H1 (cell line): ENCODE measurements around the gene CTSH. TPM values are rescaled to one million over a fixed set of nuclear protein-coding genes. Genes with fewer than 3 reads are reported as not detected.

ENCODE experiments used
- CTCF ChIA-PET: fragments of 300-600 bp; sonication (Branson Sonifier 250); formaldehyde crosslinking; loops from one replicate; lab custom pipeline; 2021; ENCODE audit not compliant: partially characterized antibody; lab: Charles Lee
- POLR2A ChIA-PET: fragments of 300-600 bp; sonication (Branson Sonifier 250); formaldehyde crosslinking; loops from one replicate; lab custom pipeline; 2021; ENCODE audit warnings: inconsistent platforms; ENCODE audit not compliant: partially characterized antibody; lab: Charles Lee
- DNase-seq, 2 experiments: peaks; one replicate each; pipeline versions ENCODE4 v3.0.0 to v3.0.0-alpha.2; 2010 to 2022; ENCODE audit warnings: low spot score in 2 of 2, low read depth in 1 of 2, mixed read lengths in 1 of 2
- FAIRE-seq: peaks from 2 replicates; lab custom pipeline; 2011; peaks lifted over from hg19 to GRCh38; lab: Jason Lieb, UNC
- H2AFZ ChIP-seq: 2 replicates; pipeline ENCODE4 v1.8.1; 2012; ENCODE audit warnings: low read length, inconsistent platforms
- H2AK5ac ChIP-seq: 2 replicates; pipeline ENCODE4 v1.6.1; 2013; ENCODE audit warnings: low read depth, low read length
- H2BK120ac ChIP-seq: replicated peaks from 2 replicates; pipeline ENCODE3; 2013; ENCODE audit warnings: low read depth, low read length, inconsistent platforms
- H2BK12ac ChIP-seq: 2 replicates; pipeline ENCODE4 v1.6.1; 2013; ENCODE audit warnings: low read depth, low read length
- H2BK15ac ChIP-seq: 2 replicates; pipeline ENCODE4 v1.6.1; 2013; ENCODE audit warnings: low read length
- H2BK20ac ChIP-seq: 2 replicates; pipeline ENCODE4 v1.6.1; 2013; ENCODE audit warnings: low read length
- H2BK5ac ChIP-seq: 2 replicates; pipeline ENCODE4 v1.6.1; 2013; ENCODE audit warnings: low read depth, low read length
- H3K14ac ChIP-seq: 2 replicates; pipeline ENCODE4 v1.6.1; 2013; ENCODE audit warnings: inconsistent platforms; ENCODE audit not compliant: insufficient read length
- H3K18ac ChIP-seq: 2 replicates; pipeline ENCODE4 v1.6.1; 2013; ENCODE audit warnings: low read length; ENCODE audit errors: extremely low read depth
- H3K23ac ChIP-seq: 2 replicates; pipeline ENCODE4 v1.6.1; 2013; ENCODE audit warnings: inconsistent platforms; ENCODE audit not compliant: insufficient read length
- H3K23me2 ChIP-seq: 2 replicates; pipeline ENCODE4 v1.6.1; 2013; ENCODE audit warnings: low read depth, low read length
- H3K27ac ChIP-seq: 2 replicates; pipeline ENCODE4 v1.6.1; 2011; ENCODE audit warnings: low read depth, low read length, inconsistent platforms
- H3K27me3 ChIP-seq, 4 experiments: replicated peaks in 1 of 4; 1 replicate in 1 of 4; 2 replicates in 3 of 4; pipeline versions ENCODE4 v1.6.1 to v1.8.1; 2011 to 2013; ENCODE audit warnings: low read length in 3 of 4, mild to moderate bottlenecking in 3 of 4, inconsistent platforms in 2 of 4, mixed read lengths in 2 of 4, moderate library complexity in 1 of 4; ENCODE audit not compliant: control insufficient read depth in 3 of 4, insufficient read depth in 3 of 4; ENCODE audit errors: extremely low read depth in 1 of 4
- H3K36me3 ChIP-seq, 4 experiments: 2 replicates each; pipeline versions ENCODE4 v1.6.1 to v1.8.1; 2011 to 2013; ENCODE audit warnings: mild to moderate bottlenecking in 4 of 4, low read length in 3 of 4, moderate library complexity in 2 of 4, control low read depth in 1 of 4, inconsistent platforms in 1 of 4; ENCODE audit not compliant: insufficient read depth in 4 of 4, control insufficient read depth in 2 of 4
- H3K4ac ChIP-seq: replicated peaks from 2 replicates; pipeline ENCODE3; 2013; ENCODE audit warnings: low read length, low read depth, mixed read lengths, inconsistent platforms; ENCODE audit not compliant: insufficient read length
- H3K4me1 ChIP-seq, 4 experiments: replicated peaks in 1 of 4; 1 replicate in 1 of 4; 2 replicates in 3 of 4; pipeline versions ENCODE4 v1.6.1 to v1.8.1; 2011 to 2013; ENCODE audit warnings: low read length in 3 of 4, inconsistent platforms in 2 of 4, mixed read lengths in 1 of 4; ENCODE audit not compliant: insufficient read depth in 4 of 4, control insufficient read depth in 3 of 4
- H3K4me2 ChIP-seq, 2 experiments: 2 replicates each; pipeline versions ENCODE4 v1.6.1 to v1.8.1; 2011 to 2013; ENCODE audit warnings: low read depth in 2 of 2, low read length in 2 of 2, control low read depth in 1 of 2, inconsistent platforms in 1 of 2, mild to moderate bottlenecking in 1 of 2; ENCODE audit not compliant: insufficient read depth in 1 of 2
- H3K4me3 ChIP-seq, 4 experiments: fragments of 200-600, 300-600 bp in 1 of 4; sonication (generic), shearing (Covaris generic), sonication (Bioruptor Twin) in 1 of 4; 2 replicates each; pipeline versions ENCODE4 v1.5.1 to v1.8.1; 2011 to 2016; ENCODE audit warnings: low read length in 4 of 4, low read depth in 3 of 4, control low read depth in 2 of 4, inconsistent platforms in 2 of 4, mild to moderate bottlenecking in 2 of 4, mixed read lengths in 1 of 4, moderate library complexity in 1 of 4; ENCODE audit not compliant: insufficient read depth in 2 of 4; ENCODE audit errors: extremely low read depth in 1 of 4
- H3K56ac ChIP-seq: replicated peaks from 2 replicates; pipeline ENCODE3; 2013; ENCODE audit warnings: low read depth, mild to moderate bottlenecking, mixed read lengths, low read length, inconsistent platforms; ENCODE audit not compliant: insufficient read length
- H3K79me1 ChIP-seq: 2 replicates; pipeline ENCODE4 v1.6.1; 2013; ENCODE audit warnings: low read depth, low read length, control low read depth
- H3K79me2 ChIP-seq, 2 experiments: 2 replicates each; pipeline versions ENCODE4 v1.6.1 to v1.8.1; 2012 to 2013; ENCODE audit warnings: low read length in 2 of 2, mild to moderate bottlenecking in 2 of 2, inconsistent platforms in 1 of 2; ENCODE audit not compliant: insufficient read depth in 2 of 2, control insufficient read depth in 1 of 2
- H3K9ac ChIP-seq, 4 experiments: replicated peaks in 1 of 4; 1 replicate in 1 of 4; 2 replicates in 3 of 4; pipeline versions ENCODE4 v1.6.1 to v1.8.1; 2011 to 2013; ENCODE audit warnings: low read depth in 3 of 4, low read length in 3 of 4, control low read depth in 2 of 4, mild to moderate bottlenecking in 2 of 4, moderate library complexity in 2 of 4, inconsistent platforms in 1 of 4; ENCODE audit errors: extremely low read depth in 1 of 4
- H3K9me3 ChIP-seq, 2 experiments: 2 replicates each; pipeline versions ENCODE4 v1.6.1 to v1.8.1; 2012 to 2013; ENCODE audit warnings: mild to moderate bottlenecking in 2 of 2, moderate library complexity in 2 of 2, control low read depth in 1 of 2, inconsistent platforms in 1 of 2, low read depth in 1 of 2, low read length in 1 of 2, mixed read lengths in 1 of 2; ENCODE audit not compliant: insufficient read depth in 2 of 2
- H4K20me1 ChIP-seq, 2 experiments: replicated peaks in 1 of 2; 2 replicates each; pipeline versions ENCODE3 to v1.8.1; 2011 to 2013; ENCODE audit warnings: inconsistent platforms in 2 of 2, low read length in 2 of 2, mild to moderate bottlenecking in 1 of 2; ENCODE audit not compliant: insufficient read depth in 2 of 2, control insufficient read depth in 1 of 2
- H4K5ac ChIP-seq: 2 replicates; pipeline ENCODE4 v1.6.1; 2013; ENCODE audit warnings: low read length, low read depth, mixed read lengths, inconsistent platforms; ENCODE audit not compliant: insufficient read length
- H4K8ac ChIP-seq: 2 replicates; pipeline ENCODE4 v1.8.0; 2013; ENCODE audit warnings: mild to moderate bottlenecking, moderate library complexity, low read length, inconsistent platforms; ENCODE audit not compliant: insufficient read depth; ENCODE audit errors: extremely low read depth
- H4K91ac ChIP-seq: replicated peaks from 2 replicates; pipeline ENCODE3; 2013; ENCODE audit warnings: low read length, mixed read lengths, inconsistent platforms; ENCODE audit not compliant: insufficient read length
- CEBPB ChIP-seq: IDR thresholded peaks from 2 replicates; pipeline ENCODE4 v1.6.1; 2012; ENCODE audit warnings: low read depth, low read length
- E2F6 ChIP-seq: IDR thresholded peaks from 2 replicates; pipeline ENCODE4 v1.6.1; 2012; ENCODE audit warnings: inconsistent platforms
- EP300 ChIP-seq, 2 experiments: IDR thresholded peaks; 1 replicate in 1 of 2; 2 replicates in 1 of 2; pipeline ENCODE4 v1.6.1; 2011 to 2012; ENCODE audit warnings: low read depth in 2 of 2, low read length in 2 of 2, mild to moderate bottlenecking in 2 of 2, borderline replicate concordance in 1 of 2, inconsistent platforms in 1 of 2, moderate library complexity in 1 of 2
- FOSL1 ChIP-seq: IDR thresholded peaks from 2 replicates; pipeline ENCODE4 v1.6.1; 2011; ENCODE audit warnings: mild to moderate bottlenecking, low read depth, low read length, moderate library complexity; ENCODE audit not compliant: insufficient read depth
- KDM1A ChIP-seq: fragments of 200-600, 300-600 bp; sonication (generic); IDR thresholded peaks from 2 replicates; pipeline ENCODE4 v1.7.1; 2016; ENCODE audit warnings: mild to moderate bottlenecking, low read length, borderline replicate concordance
- PHF8 ChIP-seq: fragments of 200-600 bp; sonication (generic); conservative IDR thresholded peaks from 2 replicates; pipeline ENCODE4 v1.7.1; 2012; ENCODE audit warnings: low read depth, mild to moderate bottlenecking, inconsistent platforms, low read length, moderate library complexity
- POLR2A ChIP-seq, 2 experiments: IDR thresholded peaks; 1 replicate in 1 of 2; 2 replicates in 1 of 2; pipeline ENCODE4 v1.6.1; 2011; ENCODE audit warnings: low read depth in 2 of 2, low read length in 2 of 2, mild to moderate bottlenecking in 2 of 2; ENCODE audit errors: control extremely low read depth in 1 of 2
- POLR2AphosphoS5 ChIP-seq: IDR thresholded peaks from 2 replicates; pipeline ENCODE4 v1.6.1; 2011; ENCODE audit warnings: low read depth, low read length
- SAP30 ChIP-seq: fragments of 300-600 bp; sonication (generic); IDR thresholded peaks from 2 replicates; pipeline ENCODE4 v1.7.1; 2012; ENCODE audit warnings: low read length, moderate library complexity, mild to moderate bottlenecking, inconsistent platforms; ENCODE audit not compliant: insufficient read depth, insufficient replicate concordance
- SIX5 ChIP-seq: IDR thresholded peaks from 2 replicates; pipeline ENCODE4 v1.6.1; 2011; ENCODE audit warnings: mild to moderate bottlenecking, low read depth, low read length
- TAF1 ChIP-seq: IDR thresholded peaks from 2 replicates; pipeline ENCODE4 v1.6.1; 2011; ENCODE audit warnings: mild to moderate bottlenecking, low read depth, low read length
- WGBS, 2 experiments: shearing (Covaris generic) in 1 of 2; methylation state at CpG; one replicate each; pipeline versions ENCODE4 v1.1.6 to v1.1.7; 2013 to 2015; ENCODE audit warnings: low lambda C conversion rate in 2 of 2, mixed read lengths in 2 of 2, inconsistent platforms in 1 of 2, low coverage in 1 of 2, missing lambda C conversion rate in 1 of 2; ENCODE audit not compliant: insufficient replicate concordance in 2 of 2, insufficient coverage in 1 of 2, insufficient read length in 1 of 2; ENCODE audit errors: extremely low coverage in 1 of 2, missing lambda C conversion rate in 1 of 2; 5-methylcytosine and 5-hydroxymethylcytosine counted together
- polyA plus RNA-seq, 7 experiments: library from polyadenylated mRNA; depleted of rRNA in 3 of 7; stranded (reverse) in 5 of 7; unstranded in 2 of 7; fragments of >200 nt in 5 of 7; fragments of 200-250 nt in 2 of 7; gene quantifications; 1 replicate in 5 of 7; 2 replicates in 1 of 7; 4 replicates in 1 of 7; pipeline versions ENCODE4 v1.2.1 to v1.2.3, GENCODE V29; 2011 to 2013; ENCODE audit warnings: missing spikeins in 2 of 7, mixed read lengths in 2 of 7
- total RNA-seq: library from RNA; stranded (reverse); fragmentation: NEBNext Ultra II Directional; extraction: Animal tissue kit (Norgen Biotek cat#: 25700); gene quantifications from 2 replicates; pipeline ENCODE4 v1.2.1, GENCODE V29; 2021
- TF ChIP-seq, protein P1 (sequence below): IDR thresholded peaks from 2 replicates; pipeline ENCODE4 v1.6.1; 2011; ENCODE audit warnings: low read length, improper control_type of control experiment

CTSH gene
- total and polyA plus RNA-seq, 2 of the 8 experiments (the other 6 are each of a cell fraction or from before 2014, with no cell fraction given): 34.0 to 36.8 TPM

GRCh38 chr15:78932258-78932808 lies 12.5 kb downstream of the CTSH start:
- no peak overlapping the region for H4K5ac ChIP-seq
- no peaks in the 10 kb centered on the region for H3K23me2 ChIP-seq
- no peak overlapping the region for H3K27ac ChIP-seq
- H3K4me2 ChIP-seq: no peak overlapping the region
- no peak overlapping the region for H3K4me3 ChIP-seq
- H2BK5ac ChIP-seq: no peak overlapping the region
- H2BK20ac ChIP-seq: no peak overlapping the region
- POLR2A ChIA-PET: interaction anchor here (0.7 kb wide), 1 partner anchor 11 kb away, joined by 4 read pairs; no protein-coding TSS in a partner anchor
- no peaks in the 10 kb centered on the region for H3K4me1 ChIP-seq
- FAIRE-seq (no peak), DNase-seq (no peak)
- H3K36me3 ChIP-seq: peaks cover 0 to 6% (median 0%) of the 10 kb centered on the region in 4 experiments; a peak in 2 of 8 replicates
- H4K91ac ChIP-seq: no peak overlapping the region
- H2BK15ac ChIP-seq: no peak overlapping the region
- H4K8ac ChIP-seq: no peak overlapping the region
- H4K20me1 ChIP-seq: peaks cover 0 to 2% of the 10 kb centered on the region in 2 experiments
- H3K79me2 ChIP-seq: no peaks in the 10 kb centered on the region
- no peaks in the 10 kb centered on the region for H3K9me3 ChIP-seq
- H3K56ac ChIP-seq: no peak overlapping the region
- no peak overlapping the region for H2BK120ac ChIP-seq
- H3K18ac ChIP-seq: no peak overlapping the region
- H2AFZ ChIP-seq: no peak overlapping the region
- H3K4ac ChIP-seq: no peak overlapping the region
- no peak overlapping the region for H2BK12ac ChIP-seq
- 94% methylated on average over 13 of the region's 13 CpGs; no CpG with 5 or more reads in 1 of the 2 experiments for WGBS, 2 experiments
- no peak overlapping the region for H3K23ac ChIP-seq
- CTCF ChIA-PET: interaction anchor here (1.1 to 2.3 kb wide), 4 partner anchors 8 to 75 kb away, joined by 3 to 8 read pairs (median 6); no protein-coding TSS in a partner anchor
- no peaks in the 10 kb centered on the region for H3K79me1 ChIP-seq
- H3K9ac ChIP-seq: no peak overlapping the region
- no peak overlapping the region for H2AK5ac ChIP-seq
- H3K27me3 ChIP-seq: no peaks in the 10 kb centered on the region; a peak in 1 of 7 replicates
- H3K14ac ChIP-seq: no peak overlapping the region
- TF ChIP-seq KDM1A: no peak
- TF ChIP-seq FOSL1: no peak
- no peak for TF ChIP-seq PHF8
- no peak for TF ChIP-seq POLR2A (IDR thresholded peaks at IDR 0.05; ENCODE audit: control extremely low read depth in 1 of 2, low read depth in 2 of 2, low read length in 2 of 2)
- TF ChIP-seq, protein P1, sequence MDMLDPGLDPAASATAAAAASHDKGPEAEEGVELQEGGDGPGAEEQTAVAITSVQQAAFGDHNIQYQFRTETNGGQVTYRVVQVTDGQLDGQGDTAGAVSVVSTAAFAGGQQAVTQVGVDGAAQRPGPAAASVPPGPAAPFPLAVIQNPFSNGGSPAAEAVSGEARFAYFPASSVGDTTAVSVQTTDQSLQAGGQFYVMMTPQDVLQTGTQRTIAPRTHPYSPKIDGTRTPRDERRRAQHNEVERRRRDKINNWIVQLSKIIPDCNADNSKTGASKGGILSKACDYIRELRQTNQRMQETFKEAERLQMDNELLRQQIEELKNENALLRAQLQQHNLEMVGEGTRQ: no peak
- no peak for TF ChIP-seq SAP30
- no peak for TF ChIP-seq SIX5
- TF ChIP-seq POLR2AphosphoS5: no peak
- no peak for TF ChIP-seq CEBPB
- TF ChIP-seq TAF1: no peak
- TF ChIP-seq EP300 (IDR thresholded peaks at IDR 0.05; ENCODE audit: borderline replicate concordance in 1 of 2, low read depth in 2 of 2, low read length in 2 of 2): no peak
- no peak for TF ChIP-seq E2F6
